GM19023 (cell line): ENCODE data around the gene CYP46A1.
"Not testable (repeated sequence)": the region's sequence is repeated elsewhere in the genome, so short reads cannot be mapped to it uniquely, and the experiment has no call there.

Source experiments
- ATAC-seq: cut with Tn5 transposase; IDR thresholded peaks from one replicate; pipeline ENCODE4 v1.9.1; 2021; ENCODE audit warnings: mild to moderate bottlenecking, moderate library complexity; ENCODE audit not compliant: unreplicated experiment

The CYP46A1 gene

GRCh38 chr14:99656171-99656570 is 27.9 kb upstream of the CYP46A1 start:
- ATAC-seq, result no peak

- no peak for ATAC-seq
Measured at GRCh38 chr14:99657645-99658155, 26.4 kb upstream of the CYP46A1 start.

GRCh38 chr14:99658218-99658845 is 25.8 kb upstream of the CYP46A1 start:
- no peak for ATAC-seq

GRCh38 chr14:99659333-99659741 is 24.8 kb upstream of the CYP46A1 start:
- ATAC-seq, result no peak

GRCh38 chr14:99660006-99660566 is 24.0 kb upstream of the CYP46A1 start:
- no peak for ATAC-seq

- no peak for ATAC-seq
Measured at GRCh38 chr14:99660794-99661193, 23.3 kb upstream of the CYP46A1 start.

GRCh38 chr14:99661206-99661605 is 22.9 kb upstream of the CYP46A1 start:
- ATAC-seq, result not testable (repeated sequence)

GRCh38 chr14:99662846-99663245 is 21.3 kb upstream of the CYP46A1 start:
- ATAC-seq, result no peak

GRCh38 chr14:99663386-99664057 is 20.6 kb upstream of the CYP46A1 start:
- no peak for ATAC-seq

GRCh38 chr14:99664058-99664936 is 19.8 kb upstream of the CYP46A1 start:
- no peak for ATAC-seq

- ATAC-seq, result peak; percentile 53
Measured at GRCh38 chr14:99664937-99665273, 19.2 kb upstream of the CYP46A1 start.

GRCh38 chr14:99666533-99666932 is 17.6 kb upstream of the CYP46A1 start:
- no peak for ATAC-seq

- no peak for ATAC-seq
Measured at GRCh38 chr14:99667045-99667444, 17.1 kb upstream of the CYP46A1 start.

GRCh38 chr14:99667821-99668220 is 16.3 kb upstream of the CYP46A1 start:
- no peak for ATAC-seq

GRCh38 chr14:99668307-99669295 is 15.5 kb upstream of the CYP46A1 start:
- no peak for ATAC-seq

GRCh38 chr14:99670361-99671234 is 13.5 kb upstream of the CYP46A1 start:
- ATAC-seq, result no peak

GRCh38 chr14:99671235-99672224 is 12.6 kb upstream of the CYP46A1 start:
- no peak for ATAC-seq
